M059J (cell line): Measurements from ENCODE around the gene SNW1. TPM values are rescaled to one million over a fixed set of nuclear protein-coding genes. Genes with fewer than 3 reads are reported as not detected.
"Not testable (repeated sequence)": the region's sequence is repeated elsewhere in the genome, so short reads cannot be mapped to it uniquely, and the experiment has no call there.

Experiments used
- DNase-seq: peaks from one replicate; pipeline ENCODE4 v3.0.0-alpha.2; 2012; ENCODE audit warnings: low read depth
- total RNA-seq: library from RNA; depleted of rRNA; stranded (reverse); fragments of >200 nt; shearing (Covaris generic); gene quantifications from 2 replicates; pipeline ENCODE4 v1.2.3, GENCODE V29; 2014

The SNW1 gene
- total RNA-seq, 1 experiment from 2014 or later: 99.5 TPM

DNA sequence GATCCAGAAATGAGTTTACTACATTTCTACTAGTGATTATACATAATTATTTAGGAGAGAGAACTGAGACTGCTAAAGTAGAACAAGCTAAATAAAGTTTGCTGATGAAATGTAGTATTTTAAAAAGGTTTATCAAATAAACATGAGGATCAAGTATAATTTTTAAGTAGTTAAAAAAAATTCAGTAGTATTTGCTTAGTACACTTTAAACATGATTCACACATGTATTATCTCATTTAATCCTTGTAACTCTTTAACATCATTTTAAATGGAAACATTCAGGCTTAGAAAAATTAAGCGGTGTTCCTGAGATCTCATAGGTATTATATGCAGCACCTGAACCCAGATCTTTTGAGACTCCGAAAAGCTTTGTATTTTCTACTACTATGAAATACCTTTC, 8.7 kb downstream of the SNW1 start:
- no peak for DNase-seq

DNA sequence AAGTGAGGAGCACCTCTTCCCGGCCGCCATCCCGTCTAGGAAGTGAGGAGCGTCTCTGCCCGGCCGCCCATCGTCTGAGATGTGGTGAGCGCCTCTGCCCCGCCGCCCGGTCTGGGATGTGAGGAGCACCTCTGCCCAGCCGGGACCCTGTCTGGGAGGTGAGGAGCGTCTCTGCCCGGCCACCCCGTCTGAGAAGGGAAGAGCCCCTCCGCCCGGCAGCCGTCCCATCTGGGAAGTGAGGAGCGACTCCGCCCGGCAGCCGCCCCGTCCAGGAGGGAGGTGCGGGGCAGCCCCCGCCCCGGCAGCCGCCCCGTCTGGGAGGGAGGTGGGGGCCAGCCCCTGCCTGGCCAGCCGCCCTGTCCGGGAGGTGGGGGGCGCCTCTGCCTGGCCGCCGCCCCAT, 13.5 kb downstream of the SNW1 start:
- DNase-seq: not testable (repeated sequence)

DNA sequence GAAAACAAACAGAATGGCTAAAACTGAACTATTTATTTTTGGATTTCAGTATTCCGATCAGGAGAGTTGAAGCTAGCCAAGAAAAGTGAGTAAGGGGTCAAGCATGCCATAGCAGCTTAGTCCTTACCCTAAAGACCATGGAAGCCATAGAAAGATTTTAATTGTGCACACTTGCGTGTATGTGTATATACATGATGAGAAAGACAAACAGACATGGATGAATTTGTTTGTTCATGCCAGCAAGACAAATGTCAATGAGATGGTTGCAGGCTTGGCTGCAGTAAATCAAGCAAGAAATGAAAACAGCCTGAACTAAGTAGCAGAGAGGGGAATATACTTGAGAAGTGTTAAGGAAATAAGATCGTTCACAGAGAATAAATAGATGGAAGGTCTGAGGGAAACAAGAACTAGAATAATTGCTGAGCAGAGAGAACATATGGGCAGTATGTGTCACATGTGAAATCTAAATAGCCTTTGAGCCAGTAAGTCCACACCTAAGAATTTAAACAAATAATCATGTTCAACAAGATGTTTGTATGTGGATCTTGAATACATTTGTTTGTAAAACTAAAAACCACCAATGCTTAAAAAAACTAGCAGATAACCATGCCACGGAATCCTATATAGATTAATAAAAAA, 14.8 kb downstream of the SNW1 start:
- no peak for DNase-seq

DNA sequence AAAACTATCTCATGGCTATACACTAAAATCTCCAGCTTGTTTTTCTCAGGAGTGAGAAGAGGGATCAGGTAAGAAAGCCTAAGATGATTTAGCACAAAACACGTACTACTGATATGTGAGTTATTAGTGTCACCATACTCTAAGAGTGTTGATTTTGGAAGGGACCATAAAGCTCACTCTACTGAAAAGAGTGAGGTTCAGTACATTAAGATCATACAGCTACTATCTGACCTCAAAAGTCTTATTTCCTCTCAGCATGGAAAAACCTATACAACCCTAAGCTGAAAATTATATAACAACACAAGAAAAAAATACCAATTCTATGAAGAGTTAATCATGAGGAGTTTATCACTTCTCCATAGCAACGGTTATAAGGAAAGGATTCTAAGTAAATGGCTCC, 19.5 kb downstream of the SNW1 start:
- no peak for DNase-seq

DNA sequence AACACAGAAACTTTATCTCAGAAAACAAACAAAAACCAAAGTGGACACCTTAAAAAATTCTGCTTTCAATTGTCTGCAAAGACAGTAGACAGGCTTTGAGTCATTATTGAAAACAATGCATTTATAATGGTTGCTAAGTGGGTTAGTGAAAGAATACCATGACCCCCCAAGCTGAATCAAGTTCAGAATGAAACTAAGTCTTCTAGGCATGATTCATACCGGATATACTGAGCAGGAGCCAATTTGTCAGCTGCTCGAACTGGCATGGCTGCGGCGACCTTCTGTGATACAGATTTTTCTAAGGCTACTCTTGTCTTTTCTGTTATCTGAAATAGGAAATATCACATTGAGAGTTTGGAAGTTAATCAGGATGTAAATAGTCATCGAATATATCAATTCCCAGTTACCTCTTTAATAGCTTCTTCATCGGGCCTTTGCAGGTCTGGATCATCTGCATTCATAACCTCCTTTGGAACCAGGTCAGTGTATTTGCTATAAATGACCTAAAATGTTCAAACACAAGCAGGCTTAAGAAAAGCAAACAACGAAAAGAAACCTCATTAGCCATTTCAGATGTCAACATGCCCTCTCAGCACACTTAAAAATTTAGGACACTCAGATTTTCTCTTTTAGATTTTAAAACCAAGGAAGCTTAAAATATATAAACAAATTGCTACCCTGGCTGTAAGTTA, 22.3 kb downstream of the SNW1 start:
- DNase-seq: peak; percentile 81

DNA sequence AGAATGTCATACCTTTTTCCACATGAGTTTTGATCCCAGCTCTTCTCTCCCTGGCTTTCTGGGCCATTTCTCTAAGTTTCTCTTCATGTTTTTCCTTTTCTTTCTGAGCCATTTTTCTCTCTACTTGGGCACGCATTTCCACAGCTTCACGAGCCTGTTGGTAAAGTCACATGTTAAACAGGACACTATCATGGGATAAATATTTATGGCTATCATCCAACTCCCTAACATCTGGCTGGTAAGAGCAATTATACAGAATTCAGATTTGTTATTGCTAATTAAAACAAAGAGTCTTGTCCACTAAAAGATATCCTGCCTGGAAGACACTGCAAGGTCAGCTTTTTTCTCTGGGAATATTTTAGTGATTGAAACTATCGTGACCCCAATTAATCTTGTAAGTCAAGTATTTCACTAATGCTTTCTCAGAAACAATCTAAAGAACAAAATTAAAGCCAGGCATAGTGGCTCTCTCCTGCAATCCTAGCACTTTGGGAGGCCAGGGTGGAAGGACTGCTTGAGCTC, 29.9 kb downstream of the SNW1 start:
- no peak for DNase-seq

DNA sequence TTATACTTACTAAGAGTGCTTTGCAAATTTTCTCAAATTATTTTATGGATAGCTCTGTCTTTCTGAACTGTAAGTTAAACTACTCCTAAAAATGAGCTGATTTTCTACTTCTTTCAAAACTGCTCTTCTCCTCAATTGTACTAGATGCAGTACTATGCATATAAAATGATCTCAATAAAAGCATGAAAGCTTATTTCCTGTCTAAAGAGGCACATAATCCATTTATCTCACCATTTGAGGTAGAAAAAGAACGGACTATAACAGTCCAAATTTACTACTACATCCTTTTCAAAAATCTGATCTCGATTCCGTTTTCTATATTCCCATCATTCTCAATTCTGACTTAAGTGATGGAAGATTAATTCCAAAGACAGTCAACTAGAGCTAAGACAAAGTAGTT, 38.7 kb downstream of the SNW1 start:
- DNase-seq: no peak

DNA sequence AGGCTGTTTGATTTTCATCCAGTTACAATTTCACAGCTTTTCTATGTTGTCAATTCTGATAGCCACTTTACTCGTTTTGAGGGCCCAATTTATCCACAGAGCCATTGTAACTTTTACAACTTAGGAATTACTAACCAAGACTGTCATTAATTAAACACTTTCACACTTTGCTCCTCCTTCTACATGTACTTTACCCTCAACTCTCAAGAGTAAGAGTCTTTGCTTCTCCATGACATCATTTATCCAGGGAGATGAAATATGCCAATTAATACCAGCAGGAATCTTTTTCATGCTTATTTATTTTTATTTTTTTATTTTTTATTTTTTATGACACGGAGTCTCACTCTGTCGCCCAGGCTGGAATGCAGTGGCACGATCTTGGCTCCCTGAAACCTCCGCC, 39.5 kb downstream of the SNW1 start:
- no peak for DNase-seq

DNA sequence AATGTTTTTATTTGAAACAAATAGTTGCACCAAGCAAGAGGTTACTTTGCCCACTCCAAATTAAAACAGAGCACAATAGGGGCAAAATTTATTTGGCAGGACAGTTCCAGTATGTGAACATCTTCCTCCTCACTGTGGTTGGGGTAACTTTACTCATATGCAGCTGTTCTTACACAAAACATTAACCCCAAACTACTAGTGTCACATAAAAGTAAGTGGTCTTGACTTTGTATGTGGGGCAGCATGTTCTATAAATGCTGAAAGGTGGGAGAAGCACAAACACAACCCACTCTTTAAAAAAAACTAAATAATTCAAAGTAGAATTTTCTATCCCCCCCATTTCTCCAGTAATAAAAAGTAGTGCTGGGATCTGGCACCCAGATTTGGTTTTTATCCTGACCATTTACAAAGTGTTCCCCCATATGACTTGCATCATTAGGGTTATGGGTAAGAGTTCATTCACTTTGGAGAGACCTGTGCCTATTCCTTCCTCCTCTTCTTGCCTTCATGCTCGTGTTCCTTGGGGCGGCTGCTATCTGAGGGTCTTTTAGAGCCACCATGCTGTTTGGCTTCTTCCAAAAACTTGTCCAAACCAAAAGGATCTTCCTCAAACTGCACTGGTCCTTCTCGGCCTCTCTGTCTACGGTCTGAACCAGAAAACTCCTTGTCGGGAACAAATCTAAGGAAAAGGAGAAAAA, 43.2 kb downstream of the SNW1 start:
- no peak for DNase-seq

DNA sequence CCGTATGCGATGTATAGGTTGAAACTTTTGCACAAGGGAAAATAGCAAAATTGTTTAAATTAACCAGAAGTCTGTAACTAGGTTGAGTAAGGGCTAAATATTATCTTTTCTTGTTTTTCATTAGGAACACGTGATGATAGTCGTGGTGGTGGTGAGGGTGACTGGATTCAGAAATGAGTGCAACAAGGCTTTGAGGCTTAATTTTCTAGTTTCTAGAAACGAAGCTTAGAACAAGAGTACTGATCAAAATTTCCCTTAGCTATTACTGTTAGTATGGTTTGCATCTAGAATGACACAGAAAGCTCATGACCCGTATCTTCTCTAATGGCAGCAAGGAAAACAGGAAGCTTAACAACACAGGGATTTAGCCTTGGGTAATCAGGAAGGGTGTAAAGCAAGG, 46.0 kb downstream of the SNW1 start:
- no peak for DNase-seq

DNA sequence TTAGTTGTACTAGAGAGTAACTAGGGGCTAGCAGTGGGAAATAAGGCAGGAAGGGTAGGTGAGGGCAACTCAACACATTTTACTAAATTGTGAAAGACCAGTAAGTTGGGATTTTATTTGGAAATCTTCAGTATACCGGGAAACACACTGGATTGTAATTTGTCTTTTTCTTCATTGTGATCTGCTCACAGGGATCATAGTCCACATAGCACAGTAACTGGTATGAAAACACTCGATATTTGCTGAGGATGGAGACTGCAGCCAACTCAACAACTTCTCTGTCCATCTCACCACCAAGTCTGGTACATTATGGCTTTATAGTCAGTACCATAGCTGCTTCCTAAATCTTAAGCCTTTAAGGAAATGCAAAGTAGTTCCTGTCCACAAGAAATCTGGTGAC, 50.6 kb downstream of the SNW1 start:
- DNase-seq: no peak

DNA sequence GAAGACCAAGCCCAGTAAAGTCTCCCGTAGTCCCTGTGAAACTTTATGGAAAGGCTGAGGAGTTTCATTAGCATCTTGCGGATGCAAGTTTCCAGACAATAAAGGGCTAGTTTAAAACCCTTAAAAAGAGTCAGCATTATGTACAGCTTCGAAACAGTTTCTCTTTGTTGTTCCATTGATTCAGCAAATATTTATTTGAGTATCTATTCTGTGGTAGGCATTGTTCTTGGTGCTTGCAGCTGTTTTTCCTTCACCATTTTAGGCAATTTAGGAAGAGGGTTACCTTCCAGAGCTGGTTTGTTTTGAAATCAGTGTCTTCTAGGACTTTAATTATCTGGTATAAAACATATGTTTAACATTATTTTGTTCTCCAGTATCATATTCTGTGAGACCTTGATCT, 51.5 kb downstream of the SNW1 start:
- no peak for DNase-seq

DNA sequence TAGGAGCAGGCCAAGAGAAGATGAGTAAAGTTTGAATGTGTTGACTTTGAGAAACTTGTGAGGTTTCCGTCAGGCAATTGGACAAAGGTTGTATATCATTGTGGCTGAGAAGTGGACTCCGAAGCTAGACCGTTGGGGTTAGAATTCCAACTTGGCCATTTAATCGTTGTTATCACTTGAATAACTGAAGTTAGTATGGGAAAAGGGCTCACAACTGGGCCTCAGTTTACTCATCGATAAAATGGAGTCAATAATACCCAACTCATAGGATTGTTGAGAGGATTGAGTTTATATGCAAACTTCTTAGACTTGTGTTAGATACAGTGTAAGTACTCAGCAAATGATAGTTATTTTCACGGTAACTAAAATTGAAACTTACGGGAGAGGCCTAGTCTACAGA, 52.2 kb downstream of the SNW1 start:
- DNase-seq: no peak

DNA sequence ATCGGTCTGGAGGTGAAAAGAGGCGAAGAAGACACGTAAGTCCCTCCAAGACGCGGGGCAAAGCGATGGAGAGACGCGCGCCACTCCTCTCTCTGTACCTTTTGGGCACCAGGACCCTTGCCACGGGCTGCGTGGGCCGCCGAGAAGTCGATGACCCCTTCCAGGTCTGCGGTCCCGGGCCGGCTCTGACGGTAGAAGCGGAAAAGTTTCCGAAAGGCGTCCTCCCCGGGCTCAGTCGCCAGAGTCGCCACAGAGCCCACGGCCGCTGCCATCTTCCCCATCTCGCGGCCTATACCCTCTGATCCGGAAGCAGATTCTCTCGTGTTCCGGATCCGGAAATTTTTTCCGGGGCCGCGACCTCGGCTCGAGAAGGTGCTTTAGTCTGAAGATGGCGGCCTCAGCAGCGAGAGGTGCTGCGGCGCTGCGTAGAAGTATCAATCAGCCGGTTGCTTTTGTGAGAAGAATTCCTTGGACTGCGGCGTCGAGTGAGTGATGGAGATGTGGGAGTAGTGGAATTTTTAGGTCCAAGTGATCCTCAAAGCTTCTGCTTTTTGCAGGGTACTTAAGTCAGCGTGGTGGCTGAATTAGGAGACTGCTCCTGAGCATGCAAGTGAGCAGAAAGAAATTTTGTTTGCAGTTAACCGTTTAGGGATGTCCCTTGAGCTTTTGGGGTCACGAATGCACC, 53.1 kb downstream of the SNW1 start, which contains the start of the genes ALKBH1 and SLIRP:
TSS of gene ALKBH1 (minus strand) at position 300 of the 685 bp plus-strand sequence. CDS start at position 281, 19 bp downstream.
TSS of gene SLIRP (plus strand) at position 380 of the 685 bp plus-strand sequence. CDS start at position 389, 9 bp downstream.
- DNase-seq: peak; percentile 84

DNA sequence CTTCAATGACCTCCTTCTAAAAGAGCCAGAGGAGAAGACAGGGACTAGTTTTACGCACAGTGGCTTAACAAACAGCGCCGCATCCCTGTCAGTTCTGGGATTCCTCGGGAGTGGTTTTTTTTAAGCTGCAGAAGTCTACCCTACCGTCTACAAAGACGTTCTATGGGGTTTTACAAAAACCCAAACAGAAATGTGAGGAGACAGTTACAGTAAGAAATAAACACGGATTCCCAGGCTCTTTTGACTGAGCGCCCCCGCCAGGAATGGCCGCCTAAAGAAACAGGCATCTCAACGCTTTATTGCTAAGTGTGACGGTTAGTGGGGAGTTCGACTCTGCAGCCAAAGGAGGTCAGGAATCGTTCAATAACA, 53.6 kb downstream of the SNW1 start:
- DNase-seq: peak; percentile 57

DNA sequence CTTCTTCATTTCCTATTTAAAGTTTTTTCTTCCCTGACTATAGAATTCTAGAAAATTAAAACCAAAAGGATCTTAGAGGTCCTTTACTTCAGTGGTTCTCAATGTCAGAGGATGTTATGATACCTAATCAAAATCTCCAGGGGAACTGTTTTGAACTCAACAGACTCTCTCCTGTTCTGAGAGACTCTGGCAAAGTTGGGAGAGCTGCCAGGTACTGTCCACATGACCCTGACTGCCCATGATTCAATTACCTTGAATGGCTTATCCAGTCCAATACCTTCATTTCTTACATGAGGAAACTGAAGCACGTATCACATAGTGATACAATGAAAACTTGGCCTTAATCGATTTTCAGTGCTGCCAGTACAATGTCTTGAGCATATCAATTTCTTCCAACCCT, 69.7 kb downstream of the SNW1 start:
- DNase-seq: peak; percentile 36

DNA sequence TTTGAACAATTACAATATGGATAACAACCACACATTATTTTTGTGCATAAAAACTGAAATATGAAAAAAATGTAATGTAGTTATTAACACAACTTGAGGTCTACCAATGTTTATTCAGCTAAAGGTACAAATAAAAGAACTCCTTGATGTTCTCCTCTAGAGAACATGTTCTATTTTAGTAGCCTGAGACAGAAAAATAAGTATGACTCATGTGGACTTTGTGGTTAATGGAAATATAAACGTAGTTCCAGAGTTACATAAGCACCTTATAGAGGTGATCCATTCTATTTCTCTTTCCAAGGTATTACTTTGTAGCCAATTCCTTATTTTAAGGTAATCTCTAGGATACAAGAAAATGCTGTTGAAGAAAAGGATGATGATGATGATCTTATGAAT, 78.8 kb downstream of the SNW1 start:
- peak; percentile 62 for DNase-seq

DNA sequence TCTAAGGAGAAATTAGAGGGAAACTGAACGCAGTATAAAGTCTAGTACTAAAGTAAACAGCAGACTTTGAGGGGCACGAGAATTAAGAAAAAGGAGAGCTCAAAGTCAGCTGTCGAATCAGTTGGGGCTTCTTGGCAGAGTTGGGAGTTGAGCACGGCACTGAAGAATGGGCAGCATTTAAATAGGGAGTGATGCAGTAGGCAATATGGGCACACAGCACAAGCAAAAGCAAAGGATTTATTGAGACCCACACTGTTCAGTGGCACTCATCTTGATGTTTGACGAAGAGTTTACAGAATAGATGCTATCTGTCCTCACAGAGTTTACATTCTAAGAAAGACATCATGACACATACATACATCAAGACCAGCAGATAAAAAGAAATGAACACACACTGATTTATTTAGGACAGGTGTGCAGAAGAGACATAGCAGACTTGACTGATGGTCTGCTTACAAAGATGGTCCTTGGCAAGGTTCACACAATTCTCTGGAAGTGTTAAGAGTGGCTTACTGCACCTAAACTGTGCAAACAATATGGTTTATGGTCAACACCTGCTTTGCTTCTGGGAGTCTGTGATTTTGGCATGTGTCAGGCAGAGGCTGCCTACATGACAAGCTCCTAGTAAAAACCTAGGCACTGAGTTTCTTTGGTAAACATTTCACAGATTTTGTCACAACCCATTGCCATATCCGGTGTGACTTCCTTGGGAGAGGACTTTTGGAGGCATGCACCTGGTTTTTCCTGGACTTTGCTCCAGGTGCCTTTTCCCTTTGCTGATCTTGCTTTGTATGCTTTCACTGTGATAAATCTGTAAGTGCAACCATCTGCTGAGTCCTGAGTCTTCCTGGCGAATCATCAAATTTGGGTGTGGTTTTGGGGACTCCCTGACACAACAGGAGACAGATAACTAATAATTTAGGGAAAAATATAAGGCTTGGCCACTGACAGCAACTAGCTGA, 79.5 kb downstream of the SNW1 start:
- peak; percentile 69 for DNase-seq

DNA sequence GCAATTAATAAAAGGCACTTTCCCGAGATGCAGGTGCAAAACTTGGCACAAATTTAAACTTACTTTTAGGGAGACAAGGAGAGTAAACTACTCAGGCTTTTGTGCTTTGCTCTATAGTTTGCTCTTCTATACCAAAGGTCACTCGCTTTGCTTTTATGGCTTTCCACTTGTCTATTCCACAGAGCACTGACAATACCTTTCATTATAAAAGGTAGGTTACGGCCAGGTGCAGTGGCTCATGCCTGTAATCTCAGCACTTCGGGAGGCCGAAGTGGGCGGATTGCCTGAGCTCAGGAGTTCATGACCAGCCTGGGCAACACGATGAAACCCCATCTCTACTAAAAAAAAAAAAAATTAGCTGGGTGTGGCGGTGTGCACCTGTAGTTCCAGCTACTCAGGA, 86.0 kb downstream of the SNW1 start:
- no peak for DNase-seq

DNA sequence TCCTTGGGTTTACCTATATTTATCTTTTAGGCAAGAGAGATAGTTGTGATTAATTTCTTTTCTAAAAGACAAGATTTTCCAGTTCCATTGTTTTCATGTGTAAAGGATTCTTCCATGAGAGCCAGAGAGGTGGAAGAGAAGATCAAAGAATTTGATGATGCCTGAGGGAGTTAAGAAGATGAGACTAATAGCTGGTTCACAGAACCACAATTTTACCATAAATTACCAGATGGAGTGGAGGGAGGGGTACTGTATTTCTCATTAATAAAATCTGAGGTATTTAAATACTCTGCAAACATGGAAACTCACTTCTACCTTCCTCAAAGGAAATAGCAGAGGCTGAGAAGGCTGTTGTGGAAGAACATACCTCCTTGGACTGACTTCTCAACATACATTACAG, 87.8 kb downstream of the SNW1 start:
- no peak for DNase-seq
